T-helper 17 cell (primary cell): ENCODE measurements around the gene NUDT16L1. TPM values are rescaled to one million over a fixed set of nuclear protein-coding genes. Genes with fewer than 3 reads are reported as not detected.

Source experiments
- ATAC-seq: fragments of 150-1000 bp; cut with Tn5 transposase; 2 replicates; pipeline ENCODE4 v1.10.0; 2021; ENCODE audit warnings: mild to moderate bottlenecking, moderate library complexity
- DNase-seq, 3 donors: peaks; one replicate each; pipeline versions ENCODE4 v3.0.0 to v3.0.0-alpha.2; 2020 to 2021
- H3K9me3 ChIP-seq: one replicate; pipeline ENCODE4 v1.7.0; 2013; ENCODE audit warnings: low read length, mild to moderate bottlenecking; ENCODE audit not compliant: control insufficient read depth, poor library complexity, severe bottlenecking
- H3K27ac Mint-ChIP-seq: one replicate; pipeline ENCODE4 v1.8.0; 2022; ENCODE audit warnings: mild to moderate bottlenecking, moderate library complexity, mixed read lengths
- H3K27me3 Mint-ChIP-seq: one replicate; pipeline ENCODE4 v1.8.0; 2022; ENCODE audit warnings: mixed read lengths
- H3K36me3 Mint-ChIP-seq: one replicate; pipeline ENCODE4 v1.8.0; 2022; ENCODE audit warnings: low read depth, mixed read lengths
- H3K4me1 Mint-ChIP-seq: one replicate; pipeline ENCODE4 v1.8.0; 2022; ENCODE audit warnings: mild to moderate bottlenecking, mixed read lengths
- H3K4me3 Mint-ChIP-seq: one replicate; pipeline ENCODE4 v1.8.0; 2022; ENCODE audit warnings: mild to moderate bottlenecking, moderate library complexity, mixed read lengths
- total RNA-seq, 4 donors: library from RNA in 2 of 4; stranded (reverse) in 2 of 4; gene quantifications; one replicate each; pipeline ENCODE4 v1.2.3 and lab custom pipeline; 2022 to 2026

The NUDT16L1 gene
- total RNA-seq, 2 donors from 2014 or later: 44.7 to 49.6 TPM

GRCh38 chr16:4682084-4682591 is 11.2 kb upstream of the NUDT16L1 start:
- Mint-ChIP-seq H3K4me1 (peaks cover 10% of the 10 kb centered on the region), H3K4me3 (no peak overlapping the region), H3K27me3 (no peaks in the 10 kb centered on the region), H3K36me3 (peaks cover 9% of the 10 kb centered on the region), H3K27ac (peak overlapping the region; percentile 54)
- ATAC-seq (no peak), DNase-seq (no peak)
- H3K9me3 ChIP-seq: no peaks in the 10 kb centered on the region

DNA sequence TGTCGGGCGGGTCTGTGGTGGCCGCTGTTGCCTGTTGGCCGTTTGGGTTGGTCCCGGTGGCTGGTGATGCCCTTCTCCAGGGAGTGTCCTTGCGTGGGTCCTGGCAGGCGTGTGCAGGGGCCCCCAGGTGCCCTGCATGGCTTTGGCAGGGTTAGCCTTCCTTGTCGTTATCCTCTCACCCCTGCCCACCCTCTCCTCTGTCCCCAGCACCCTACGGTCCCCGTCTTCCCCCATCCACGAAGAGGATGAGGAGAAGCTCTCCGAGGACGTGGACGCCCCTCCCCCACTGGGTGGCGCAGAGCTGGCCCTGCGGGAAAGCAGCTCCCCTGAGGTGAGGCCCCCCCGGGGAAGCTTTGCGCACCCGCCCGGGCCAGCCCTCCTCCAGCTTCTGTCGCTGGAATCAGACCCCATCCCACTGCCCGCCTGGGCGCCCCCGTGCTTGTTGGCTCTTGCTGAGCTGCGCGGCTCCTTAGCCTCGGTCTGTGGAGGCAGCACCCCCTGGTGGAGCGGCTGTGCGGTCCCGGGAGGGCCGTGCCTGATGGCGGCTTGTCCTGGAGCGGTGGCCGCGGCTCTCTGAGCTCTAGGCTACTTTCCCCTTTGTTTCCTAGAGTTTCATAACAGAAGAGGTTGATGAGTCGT is 10.6 kb upstream of the NUDT16L1 start:
- peaks cover 9% of the 10 kb centered on the region for H3K36me3 Mint-ChIP-seq
- H3K4me3 Mint-ChIP-seq: no peak overlapping the region
- H3K27ac Mint-ChIP-seq: no peak overlapping the region
- H3K9me3 ChIP-seq: no peaks in the 10 kb centered on the region
- ATAC-seq (peak; percentile 59), DNase-seq (no peak)
- no peaks in the 10 kb centered on the region for H3K27me3 Mint-ChIP-seq
- H3K4me1 Mint-ChIP-seq: peaks cover 9% of the 10 kb centered on the region

- ATAC-seq (no peak), DNase-seq (no peak)
- Mint-ChIP-seq H3K27ac (no peak overlapping the region), H3K36me3 (peaks cover 5% of the 10 kb centered on the region), H3K27me3 (no peaks in the 10 kb centered on the region), H3K4me3 (no peak overlapping the region), H3K4me1 (peaks cover 4% of the 10 kb centered on the region)
- H3K9me3 ChIP-seq: no peaks in the 10 kb centered on the region
Observed at GRCh38 chr16:4683255-4684057, 9.9 kb upstream of the NUDT16L1 start.

- H3K4me1 Mint-ChIP-seq: peaks cover 4% of the 10 kb centered on the region
- ATAC-seq: no peak
- no peak for DNase-seq
- H3K4me3 Mint-ChIP-seq: no peak overlapping the region
- peaks cover 5% of the 10 kb centered on the region for H3K36me3 Mint-ChIP-seq
- H3K27ac Mint-ChIP-seq: no peak overlapping the region
- H3K27me3 Mint-ChIP-seq: no peaks in the 10 kb centered on the region
- H3K9me3 ChIP-seq: no peaks in the 10 kb centered on the region
Observed at GRCh38 chr16:4684058-4684715, 9.2 kb upstream of the NUDT16L1 start.

DNA sequence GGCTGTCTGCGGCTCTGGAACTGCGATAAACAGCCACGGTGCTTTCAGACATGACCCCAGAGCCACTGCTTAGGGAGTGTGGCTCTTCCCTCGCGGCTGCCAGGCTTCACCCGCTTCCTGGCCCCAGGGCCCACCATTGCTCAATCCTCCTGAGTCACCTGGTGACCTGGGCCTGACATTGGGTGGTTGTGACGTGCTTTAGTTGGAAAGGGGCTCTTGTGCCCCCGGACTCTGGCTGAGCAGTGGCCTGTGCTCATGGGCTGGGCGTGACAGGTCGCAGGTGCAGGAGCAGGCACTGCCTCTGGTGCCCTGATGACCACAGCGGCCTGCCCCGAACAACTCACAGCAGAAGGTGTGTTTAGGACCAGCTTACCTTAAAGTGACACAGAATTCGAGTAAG is 8.6 kb upstream of the NUDT16L1 start:
- no peak overlapping the region for H3K27ac Mint-ChIP-seq
- peaks cover 4% of the 10 kb centered on the region for H3K4me1 Mint-ChIP-seq
- peaks cover 5% of the 10 kb centered on the region for H3K36me3 Mint-ChIP-seq
- no peak overlapping the region for H3K4me3 Mint-ChIP-seq
- DNase-seq (no peak), ATAC-seq (no peak)
- H3K9me3 ChIP-seq: no peaks in the 10 kb centered on the region
- H3K27me3 Mint-ChIP-seq: no peaks in the 10 kb centered on the region

GRCh38 chr16:4685292-4685691 is 8.1 kb upstream of the NUDT16L1 start:
- peaks cover 4% of the 10 kb centered on the region for H3K4me1 Mint-ChIP-seq
- H3K27me3 Mint-ChIP-seq: no peaks in the 10 kb centered on the region
- H3K4me3 Mint-ChIP-seq: no peak overlapping the region
- H3K9me3 ChIP-seq: no peaks in the 10 kb centered on the region
- DNase-seq (no peak), ATAC-seq (no peak)
- H3K36me3 Mint-ChIP-seq: peaks cover 5% of the 10 kb centered on the region
- no peak overlapping the region for H3K27ac Mint-ChIP-seq

- H3K27ac Mint-ChIP-seq: no peak overlapping the region
- no peak for ATAC-seq
Observed at GRCh38 chr16:4685776-4686496, 7.4 kb upstream of the NUDT16L1 start.

DNA sequence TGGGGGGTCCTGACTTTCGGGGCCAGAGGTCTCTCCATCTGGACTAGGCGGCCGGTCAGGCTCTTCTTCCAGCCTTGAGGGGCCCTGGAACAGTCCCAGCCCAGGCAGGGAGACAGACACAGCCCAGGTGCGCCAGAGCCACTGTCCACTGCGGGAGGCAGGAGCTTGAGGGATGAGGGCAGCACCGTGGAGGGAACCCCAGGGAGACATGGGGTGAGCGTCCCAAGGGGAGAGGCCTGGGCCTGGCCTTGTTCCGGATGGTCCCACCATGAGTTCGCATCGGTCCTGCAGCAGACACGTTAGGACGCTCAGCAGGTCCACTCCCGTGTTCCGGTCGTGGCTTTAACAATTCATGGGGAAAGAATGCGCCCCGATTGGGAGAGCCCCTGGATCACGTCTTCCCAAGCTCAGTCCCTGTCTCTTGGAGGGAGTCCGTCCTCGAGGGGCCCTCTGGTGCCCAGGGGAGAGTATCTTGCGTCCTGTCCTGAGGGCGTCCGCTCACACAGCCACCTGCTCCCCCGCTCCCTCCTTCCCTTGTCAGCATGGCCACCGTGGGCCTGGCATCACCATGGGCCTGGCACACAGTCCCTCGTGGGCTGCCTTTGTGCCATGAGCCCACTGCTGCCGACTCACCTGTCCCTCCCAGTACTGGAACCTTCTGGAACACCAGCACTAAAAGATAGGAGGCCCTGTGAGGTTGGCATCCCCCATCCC is 6.7 kb upstream of the NUDT16L1 start:
- H3K27ac Mint-ChIP-seq: no peak overlapping the region
- H3K27me3 Mint-ChIP-seq: no peaks in the 10 kb centered on the region
- peaks cover 4% of the 10 kb centered on the region for H3K36me3 Mint-ChIP-seq
- H3K4me3 Mint-ChIP-seq: no peak overlapping the region
- ATAC-seq (no peak), DNase-seq (no peak)
- H3K9me3 ChIP-seq: no peaks in the 10 kb centered on the region
- peaks cover 8% of the 10 kb centered on the region for H3K4me1 Mint-ChIP-seq

More at GRCh38 chr16:4685776-4686496, 7.4 kb upstream of the NUDT16L1 start:
- H3K4me1 Mint-ChIP-seq: peaks cover 6% of the 10 kb centered on the region
- H3K9me3 ChIP-seq: no peaks in the 10 kb centered on the region
- no peak for DNase-seq
- H3K36me3 Mint-ChIP-seq: peaks cover 5% of the 10 kb centered on the region
- H3K27me3 Mint-ChIP-seq: no peaks in the 10 kb centered on the region
- H3K4me3 Mint-ChIP-seq: no peak overlapping the region

- no peaks in the 10 kb centered on the region for H3K9me3 ChIP-seq
- Mint-ChIP-seq H3K36me3 (peaks cover 3% of the 10 kb centered on the region), H3K4me1 (peaks cover 8% of the 10 kb centered on the region), H3K27me3 (no peaks in the 10 kb centered on the region), H3K27ac (no peak overlapping the region), H3K4me3 (no peak overlapping the region)
- ATAC-seq (no peak), DNase-seq (peak in 1 of 3 donors; percentile 0)
Observed at GRCh38 chr16:4687416-4687815, 5.9 kb upstream of the NUDT16L1 start.

GRCh38 chr16:4687946-4688673 is 5.3 kb upstream of the NUDT16L1 start:
- Mint-ChIP-seq H3K36me3 (peaks cover 3% of the 10 kb centered on the region), H3K4me3 (no peak overlapping the region), H3K27me3 (no peaks in the 10 kb centered on the region), H3K4me1 (peaks cover 10% of the 10 kb centered on the region), H3K27ac (no peak overlapping the region)
- H3K9me3 ChIP-seq: no peaks in the 10 kb centered on the region
- peak in 1 of 3 donors; percentile 4 for DNase-seq
- no peak for ATAC-seq

- no peaks in the 10 kb centered on the region for H3K9me3 ChIP-seq
- H3K4me1 Mint-ChIP-seq: peaks cover 10% of the 10 kb centered on the region
- no peak overlapping the region for H3K4me3 Mint-ChIP-seq
- H3K36me3 Mint-ChIP-seq: peaks cover 3% of the 10 kb centered on the region
- DNase-seq (no peak), ATAC-seq (no peak)
- no peaks in the 10 kb centered on the region for H3K27me3 Mint-ChIP-seq
- no peak overlapping the region for H3K27ac Mint-ChIP-seq
Observed at GRCh38 chr16:4688674-4689045, 4.7 kb upstream of the NUDT16L1 start.

- Mint-ChIP-seq H3K4me3 (no peak overlapping the region), H3K27me3 (no peaks in the 10 kb centered on the region), H3K4me1 (peaks cover 10% of the 10 kb centered on the region), H3K36me3 (peaks cover 3% of the 10 kb centered on the region), H3K27ac (no peak overlapping the region)
- DNase-seq (no peak), ATAC-seq (no peak)
- H3K9me3 ChIP-seq: no peaks in the 10 kb centered on the region
Observed at GRCh38 chr16:4689091-4689671, 4.2 kb upstream of the NUDT16L1 start.
